DND-41 (cell line): Measurements from ENCODE around the gene SLC4A7.

ENCODE experiments used
- CTCF ChIP-seq: IDR thresholded peaks from 2 replicates; pipeline ENCODE4 v1.5.1; 2012; ENCODE audit warnings: borderline replicate concordance, low read length, moderate library complexity, mild to moderate bottlenecking; ENCODE audit not compliant: poor library complexity, severe bottlenecking; ENCODE audit errors: extremely low read depth
- EZH2 ChIP-seq: IDR thresholded peaks from 3 replicates; pipeline ENCODE4 v1.6.1; 2012; ENCODE audit warnings: borderline replicate concordance, low read depth, mild to moderate bottlenecking, moderate library complexity, low read length, inconsistent platforms; ENCODE audit not compliant: severe bottlenecking

- TF ChIP-seq CTCF = no peak
- no peak for TF ChIP-seq EZH2
Observed at GRCh38 chr3:27354161-27354560, 130.0 kb downstream of the SLC4A7 start.
